GM18873 (cell line): Measurements from ENCODE around the gene SMC2.

ENCODE experiments used
- ATAC-seq: cut with Tn5 transposase; IDR thresholded peaks from one replicate; pipeline ENCODE4 v1.9.1; 2021; ENCODE audit warnings: mild to moderate bottlenecking, moderate library complexity, moderate number of reproducible peaks; ENCODE audit not compliant: unreplicated experiment, low FRiP score

SMC2 gene

GRCh38 chr9:104099630-104100029 is 5.5 kb downstream of the SMC2 start:
- ATAC-seq, result no peak

GRCh38 chr9:104104360-104104759 is 10.3 kb downstream of the SMC2 start:
- no peak for ATAC-seq

- no peak for ATAC-seq
These were observed 13.7 kb downstream of the SMC2 start for GRCh38 chr9:104107799-104108198.

GRCh38 chr9:104108315-104108714 is 14.2 kb downstream of the SMC2 start:
- no peak for ATAC-seq

- ATAC-seq, result no peak
These were observed 16.4 kb downstream of the SMC2 start for GRCh38 chr9:104110509-104110908.

- no peak for ATAC-seq
These were observed 24.8 kb downstream of the SMC2 start for GRCh38 chr9:104118916-104119315.

- ATAC-seq, result no peak
These were observed 26.9 kb downstream of the SMC2 start for GRCh38 chr9:104121022-104121421.

GRCh38 chr9:104138243-104138868 is 44.2 kb downstream of the SMC2 start:
- no peak for ATAC-seq

GRCh38 chr9:104142799-104143549 is 48.9 kb downstream of the SMC2 start:
- ATAC-seq, result no peak

GRCh38 chr9:104143550-104143910 is 49.4 kb downstream of the SMC2 start:
- ATAC-seq, result no peak

GRCh38 chr9:104144336-104144735 is 50.2 kb downstream of the SMC2 start:
- no peak for ATAC-seq

GRCh38 chr9:104173067-104173466 is 79.0 kb downstream of the SMC2 start:
- ATAC-seq, result no peak

GRCh38 chr9:104177003-104177611 is 83.0 kb downstream of the SMC2 start:
- no peak for ATAC-seq

- no peak for ATAC-seq
These were observed 83.6 kb downstream of the SMC2 start for GRCh38 chr9:104177676-104178075.
